Upper lobe of right lung (tissue), 1 donor: Measurements from ENCODE around the gene CLASP1. TPM values are rescaled to one million over a fixed set of nuclear protein-coding genes. Genes with fewer than 3 reads are reported as not detected.
"Not testable (repeated sequence)": the region's sequence is repeated elsewhere in the genome, so short reads cannot be mapped to it uniquely, and the experiment has no call there.

Experiments used
- ATAC-seq: fragments of 200-7000 bp; cut with Tn5 transposase; one replicate; pipeline ENCODE4 v1.9.1; 2020; ENCODE audit warnings: mild to moderate bottlenecking, moderate library complexity
- DNase-seq: peaks from one replicate; pipeline ENCODE4 v3.0.0-alpha.2; 2020
- H3K27ac ChIP-seq: fragments of 200-600 bp; one replicate; pipeline ENCODE4 v1.8.0; 2022
- H3K27me3 ChIP-seq: fragments of 200-600 bp; one replicate; pipeline ENCODE4 v1.8.0; 2022; ENCODE audit warnings: mild to moderate bottlenecking
- H3K36me3 ChIP-seq: fragments of 200-600 bp; one replicate; pipeline ENCODE4 v1.8.0; 2022
- H3K4me1 ChIP-seq: fragments of 200-600 bp; one replicate; pipeline ENCODE4 v1.8.0; 2022
- H3K4me3 ChIP-seq: fragments of 200-600 bp; one replicate; pipeline ENCODE4 v1.8.0; 2022; ENCODE audit warnings: mild to moderate bottlenecking
- H3K9me3 ChIP-seq: fragments of 200-600 bp; one replicate; pipeline ENCODE4 v1.8.0; 2022
- intact Hi-C: fragments of 100-400 bp; cut with DNase I; formaldehyde crosslinking; loops from one replicate; pipeline ENCODE4 v1.11.0; 2022
- total RNA-seq: library from RNA; stranded (reverse); fragmentation: NEBNext Ultra II Directional; extraction: Animal tissue kit (Norgen Biotek cat#: 25700); gene quantifications from one replicate; pipeline ENCODE4 v1.2.1, GENCODE V29; 2021
- TF ChIP-seq, protein P1 (sequence below): fragments of 200-600 bp; IDR thresholded peaks from one replicate; pipeline ENCODE4 v1.8.0; 2022; ENCODE audit warnings: antibody characterized with exemption
- donor health status: DM: no; HTN: yes; CAD: no; lungs with severe emphysema.

Gene CLASP1
- total RNA-seq, 1 donor from 2014 or later: 44.5 TPM

DNA sequence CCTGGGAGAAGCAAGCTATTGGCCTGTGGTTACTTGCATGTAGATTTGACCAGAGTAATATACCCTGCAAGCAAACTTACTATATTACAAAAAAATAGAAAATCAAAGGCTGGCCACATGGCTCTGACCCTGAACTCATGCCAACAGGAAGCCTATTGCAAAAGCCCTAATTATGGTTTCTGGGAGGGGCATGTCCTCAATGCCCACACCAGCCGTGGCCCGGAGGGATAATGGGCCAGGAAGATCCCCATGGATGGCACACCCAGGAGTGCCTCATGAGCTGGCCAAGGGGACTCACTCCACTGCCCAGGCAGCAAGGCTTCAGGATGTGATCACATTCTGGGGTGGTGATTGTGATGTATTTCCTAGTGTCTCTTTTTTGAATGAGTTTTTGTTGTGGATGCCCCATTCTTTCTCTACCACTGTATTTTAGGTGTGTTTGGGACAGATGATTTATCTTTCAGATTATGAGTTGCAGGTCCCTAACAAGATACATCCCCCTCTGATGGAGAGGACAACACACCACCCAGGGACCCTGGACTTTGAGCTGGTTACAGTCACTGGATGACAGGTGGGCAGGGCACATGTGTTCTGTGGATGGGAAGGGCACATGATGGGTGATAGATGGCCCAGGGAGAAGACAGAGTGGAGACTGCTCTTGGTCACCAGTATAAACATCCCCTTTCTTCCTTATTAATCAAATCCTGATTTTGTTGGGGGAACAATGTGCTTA lies 345.6 kb downstream of the CLASP1 start:
- Histone ChIP-seq H3K4me1 (no peaks in the 10 kb centered on the region), H3K27ac (no peak overlapping the region), H3K9me3 (no peaks in the 10 kb centered on the region), H3K4me3 (no peak overlapping the region), H3K36me3 (no peaks in the 10 kb centered on the region), H3K27me3 (no peaks in the 10 kb centered on the region)
- ATAC-seq (peak; percentile 60), DNase-seq (no peak)
- TF ChIP-seq, protein P1, sequence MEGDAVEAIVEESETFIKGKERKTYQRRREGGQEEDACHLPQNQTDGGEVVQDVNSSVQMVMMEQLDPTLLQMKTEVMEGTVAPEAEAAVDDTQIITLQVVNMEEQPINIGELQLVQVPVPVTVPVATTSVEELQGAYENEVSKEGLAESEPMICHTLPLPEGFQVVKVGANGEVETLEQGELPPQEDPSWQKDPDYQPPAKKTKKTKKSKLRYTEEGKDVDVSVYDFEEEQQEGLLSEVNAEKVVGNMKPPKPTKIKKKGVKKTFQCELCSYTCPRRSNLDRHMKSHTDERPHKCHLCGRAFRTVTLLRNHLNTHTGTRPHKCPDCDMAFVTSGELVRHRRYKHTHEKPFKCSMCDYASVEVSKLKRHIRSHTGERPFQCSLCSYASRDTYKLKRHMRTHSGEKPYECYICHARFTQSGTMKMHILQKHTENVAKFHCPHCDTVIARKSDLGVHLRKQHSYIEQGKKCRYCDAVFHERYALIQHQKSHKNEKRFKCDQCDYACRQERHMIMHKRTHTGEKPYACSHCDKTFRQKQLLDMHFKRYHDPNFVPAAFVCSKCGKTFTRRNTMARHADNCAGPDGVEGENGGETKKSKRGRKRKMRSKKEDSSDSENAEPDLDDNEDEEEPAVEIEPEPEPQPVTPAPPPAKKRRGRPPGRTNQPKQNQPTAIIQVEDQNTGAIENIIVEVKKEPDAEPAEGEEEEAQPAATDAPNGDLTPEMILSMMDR: no peak
- intact Hi-C loops: no loop called here

DNA sequence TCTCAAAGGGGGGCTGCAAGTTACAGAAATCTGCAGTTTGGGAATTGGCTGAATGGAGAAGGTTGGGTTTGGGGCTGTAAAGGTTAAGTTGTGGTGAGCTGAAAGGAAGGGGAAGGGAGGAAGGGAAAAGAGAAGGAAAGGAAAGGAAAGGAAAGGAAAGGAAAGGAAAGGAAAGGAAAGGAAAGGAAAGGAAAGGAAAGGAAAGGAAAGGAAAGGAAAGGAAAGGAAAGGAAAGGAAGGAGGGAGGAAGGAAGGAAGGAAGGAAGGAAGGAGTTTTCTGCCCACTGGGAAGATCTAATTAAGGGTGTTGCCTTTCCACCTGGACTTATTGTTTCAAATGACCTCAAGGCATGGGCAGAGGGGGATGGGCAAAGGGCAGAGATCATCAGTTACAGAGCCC lies 348.1 kb downstream of the CLASP1 start:
- ATAC-seq, intact Hi-C loops, DNase-seq: not testable (repeated sequence)

DNA sequence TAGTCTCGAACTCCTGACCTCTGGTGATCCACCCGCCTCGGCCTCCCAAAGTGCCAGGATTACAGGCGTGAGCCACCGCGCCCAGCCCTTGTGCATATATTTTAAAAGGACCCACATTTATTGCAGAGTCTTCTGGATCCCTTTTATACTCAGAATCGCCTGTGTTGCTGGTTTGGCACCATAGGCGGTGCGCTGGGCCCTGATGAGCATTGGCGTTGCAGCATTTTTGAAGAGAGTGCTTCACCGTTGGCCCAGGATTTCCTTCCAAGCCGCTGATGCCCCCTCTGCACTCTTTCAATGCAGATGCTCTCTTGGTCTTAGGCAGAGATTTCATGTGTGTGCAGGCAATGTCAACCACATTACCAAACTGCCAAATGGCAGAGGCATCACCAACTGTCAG lies 350.8 kb downstream of the CLASP1 start:
- no peak for DNase-seq

More for the DNA sequence above, 348.1 kb downstream of the CLASP1 start:
- H3K36me3 ChIP-seq, H3K9me3 ChIP-seq, H3K27ac ChIP-seq, H3K27me3 ChIP-seq, H3K4me3 ChIP-seq, H3K4me1 ChIP-seq: not testable (repeated sequence)

DNA sequence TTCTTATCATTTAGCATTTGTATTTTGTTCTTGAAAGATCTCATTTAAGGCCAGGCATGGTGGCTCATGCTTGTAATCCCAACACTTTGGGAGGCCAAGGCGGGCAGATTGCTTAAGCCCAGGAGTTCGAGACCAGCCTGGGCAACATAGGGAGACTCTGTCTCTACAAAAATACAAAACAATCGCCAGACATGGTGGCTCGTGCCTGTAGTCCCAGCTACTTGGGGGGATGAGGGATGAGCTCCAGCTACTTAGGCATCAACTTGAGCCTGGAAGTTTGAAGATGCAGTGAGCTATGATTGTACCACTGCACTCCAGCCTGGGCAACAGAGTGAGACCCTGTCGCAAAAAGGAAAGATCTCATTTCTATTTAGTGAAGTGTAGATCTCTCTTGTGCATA lies 351.4 kb downstream of the CLASP1 start:
- DNase-seq, H3K27ac ChIP-seq, intact Hi-C loops, H3K4me3 ChIP-seq, H3K27me3 ChIP-seq, H3K9me3 ChIP-seq, H3K4me1 ChIP-seq, H3K36me3 ChIP-seq, ATAC-seq: not testable (repeated sequence)

More for the DNA sequence above, 350.8 kb downstream of the CLASP1 start:
- Histone ChIP-seq H3K27ac (no peak overlapping the region), H3K27me3 (no peaks in the 10 kb centered on the region), H3K4me3 (no peak overlapping the region), H3K36me3 (no peaks in the 10 kb centered on the region), H3K9me3 (no peaks in the 10 kb centered on the region), H3K4me1 (no peaks in the 10 kb centered on the region)
- intact Hi-C loops: no loop called here
- ATAC-seq: no peak
- TF ChIP-seq, protein P1: no peak

DNA sequence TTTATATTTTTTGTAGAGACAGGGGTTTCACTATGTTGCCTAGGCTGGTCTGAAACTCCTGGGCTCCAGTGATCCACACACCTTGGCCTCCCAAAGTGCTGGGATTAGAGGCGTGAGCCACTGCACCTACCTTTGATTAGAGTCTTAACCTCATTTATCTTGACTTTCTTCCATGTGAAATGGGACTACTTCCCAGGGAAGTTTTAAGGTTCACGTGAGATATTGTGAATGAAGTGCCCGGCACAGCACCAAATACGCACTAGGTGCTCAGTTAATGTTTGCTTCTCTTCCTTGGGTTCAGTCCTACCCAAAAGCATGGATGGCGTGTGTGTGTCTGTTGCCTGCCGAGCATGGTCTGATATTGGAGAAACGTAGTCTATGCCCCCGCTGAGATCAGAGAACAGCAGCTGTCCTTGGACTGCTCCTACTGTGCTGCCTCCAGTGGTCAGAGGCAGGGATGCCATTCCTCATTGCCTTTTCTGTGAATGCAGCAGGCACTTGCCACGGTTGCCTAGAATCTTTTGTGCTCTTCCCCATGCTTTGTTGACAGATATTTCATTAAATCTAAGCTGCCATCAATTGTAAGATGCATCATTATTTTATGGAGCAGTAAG lies 351.9 kb downstream of the CLASP1 start:
- H3K36me3 ChIP-seq: no peaks in the 10 kb centered on the region
- ATAC-seq: peak; percentile 75

DNA sequence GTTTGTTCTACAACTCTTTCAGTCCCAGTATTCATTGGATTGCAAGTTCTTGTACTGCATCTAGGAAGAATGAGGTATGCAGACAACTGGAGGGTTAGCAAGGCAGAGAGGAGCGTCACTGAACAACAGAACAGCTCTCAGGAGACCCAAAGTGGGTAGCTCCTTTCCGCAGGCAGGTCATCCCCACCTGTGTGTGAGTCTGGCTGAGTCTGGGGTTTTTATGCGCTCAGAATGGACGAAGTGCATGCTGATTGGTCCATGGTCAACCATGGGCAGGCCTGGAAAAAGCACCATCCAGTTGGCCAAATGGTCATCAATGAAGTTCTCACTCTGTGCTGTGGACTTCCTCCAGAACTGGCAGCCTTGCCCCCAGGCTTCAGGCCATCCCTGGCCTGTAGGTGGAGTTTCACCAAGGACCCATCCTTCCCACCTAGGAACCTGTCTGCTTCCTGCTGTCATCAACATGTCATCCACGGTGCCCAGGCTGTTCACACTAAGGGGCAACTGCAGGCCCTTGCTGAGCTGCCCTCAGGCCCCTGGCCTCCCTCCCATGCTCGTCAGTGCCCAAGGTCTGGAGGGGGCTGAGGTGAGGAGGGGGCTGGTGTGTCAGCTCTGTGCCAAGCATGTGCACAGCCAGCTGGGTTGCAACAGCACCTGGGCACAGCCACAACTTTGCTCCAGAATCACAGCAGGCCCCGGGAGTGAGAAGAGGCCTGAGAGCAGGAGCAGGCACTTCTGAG lies 353.2 kb downstream of the CLASP1 start:
- intact Hi-C loops: no loop called here

More for the DNA sequence above, 351.9 kb downstream of the CLASP1 start:
- no peaks in the 10 kb centered on the region for H3K4me1 ChIP-seq
- no peaks in the 10 kb centered on the region for H3K9me3 ChIP-seq
- no peak for DNase-seq
- TF ChIP-seq, protein P1: peak; percentile 63
- intact Hi-C loops: no loop called here
- H3K27ac ChIP-seq: no peak overlapping the region
- H3K27me3 ChIP-seq: no peaks in the 10 kb centered on the region
- H3K4me3 ChIP-seq: no peak overlapping the region

More for the DNA sequence above, 353.2 kb downstream of the CLASP1 start:
- TF ChIP-seq, protein P1: no peak
- Histone ChIP-seq H3K27ac (no peak overlapping the region), H3K4me3 (no peak overlapping the region), H3K36me3 (no peaks in the 10 kb centered on the region), H3K9me3 (no peaks in the 10 kb centered on the region), H3K4me1 (no peaks in the 10 kb centered on the region), H3K27me3 (no peaks in the 10 kb centered on the region)
- ATAC-seq (no peak), DNase-seq (no peak)
